K562 (cell line): ENCODE results near the gene BEST3. TPM values are rescaled to one million over a fixed set of nuclear protein-coding genes. Genes with fewer than 3 reads are reported as not detected.

Source experiments
- ATAC-seq: fragments of 200-7000 bp; cut with Tn5 transposase; 3 replicates; pipeline ENCODE4 v1.9.1; 2020; ENCODE audit warnings: moderate library complexity
- BruUV-seq: library from RNA; stranded (reverse); fragments of 400-500 nt; replicated peaks from 2 replicates; lab custom pipeline; 2021; lab: Mats Ljungman, UMichigan
- CTCF ChIA-PET: fragments of 300-600 bp; formaldehyde crosslinking; extraction: SDS; loops from one replicate; lab custom pipeline; 2021; ENCODE audit warnings: low intra/inter-chr PET ratio; lab: Yijun Ruan, JAX
- POLR2A ChIA-PET: fragments of 300-600, 350-650 bp; sonication (Branson Sonifier 250); formaldehyde crosslinking; extraction: SDS; loops from one replicate; lab custom pipeline; 2021; ENCODE audit warnings: antibody characterized with exemption, inconsistent platforms; lab: Yijun Ruan, JAX
- DNase-seq, 4 experiments: peaks; one replicate each; pipeline versions ENCODE4 v3.0.0 to v3.0.0-alpha.2; 2011 to 2018; ENCODE audit warnings: low spot score in 3 of 4, mixed read lengths in 3 of 4; ENCODE audit errors: extremely low read depth in 1 of 4
- FAIRE-seq: peaks from 2 replicates; lab custom pipeline; 2011; peaks lifted over from hg19 to GRCh38; lab: Jason Lieb, UNC
- H2AFZ ChIP-seq: 2 replicates; pipeline ENCODE4 v1.6.0; 2011; ENCODE audit warnings: low read depth, low read length, control low read depth, inconsistent platforms
- H3K27ac ChIP-seq: fragments of 200-600 bp; 3 replicates; pipeline ENCODE4 v1.8.0; 2011; ENCODE audit warnings: low read depth, mild to moderate bottlenecking, control low read depth, inconsistent platforms, low read length, moderate library complexity, mixed read lengths; ENCODE audit errors: extremely low read depth
- H3K27me3 ChIP-seq, 2 experiments: fragments of 300-600 bp in 1 of 2; 2 replicates in 1 of 2; 3 replicates in 1 of 2; pipeline versions ENCODE4 v1.6.0 to v1.8.0; 2011; ENCODE audit warnings: inconsistent platforms in 2 of 2, low read length in 2 of 2, mild to moderate bottlenecking in 1 of 2, mixed read lengths in 1 of 2, moderate library complexity in 1 of 2; ENCODE audit not compliant: control insufficient read depth in 2 of 2, insufficient read depth in 2 of 2
- H3K36me3 ChIP-seq: fragments of 300-600 bp; 3 replicates; pipeline ENCODE4 v1.8.0; 2011; ENCODE audit warnings: mild to moderate bottlenecking, low read length, inconsistent platforms; ENCODE audit not compliant: control insufficient read depth, insufficient read depth
- H3K4me1 ChIP-seq, 2 experiments: fragments of 200-600 bp in 1 of 2; replicated peaks in 1 of 2; 2 replicates in 1 of 2; 3 replicates in 1 of 2; pipeline versions ENCODE4 v1.5.1 to v1.8.0; 2011; ENCODE audit warnings: inconsistent platforms in 2 of 2, low read length in 2 of 2, mild to moderate bottlenecking in 1 of 2, mixed read lengths in 1 of 2, moderate library complexity in 1 of 2; ENCODE audit not compliant: control insufficient read depth in 2 of 2, insufficient read depth in 2 of 2
- H3K4me2 ChIP-seq: 2 replicates; pipeline ENCODE4 v1.6.1; 2011; ENCODE audit warnings: low read length, control low read depth, inconsistent platforms, mixed read lengths; ENCODE audit not compliant: insufficient read depth
- H3K4me3 ChIP-seq: fragments of 200-600 bp; sonication (generic), shearing (Covaris generic); 2 replicates; pipeline ENCODE4 v1.5.1; 2016; ENCODE audit warnings: control low read depth, inconsistent platforms
- H3K79me2 ChIP-seq: fragments of 200-600 bp; 3 replicates; pipeline ENCODE4 v1.8.0; 2011; ENCODE audit warnings: low read length, inconsistent platforms; ENCODE audit not compliant: control insufficient read depth, insufficient read depth
- H3K9ac ChIP-seq, 2 experiments: 2 replicates each; pipeline versions ENCODE4 v1.6.0 to v1.6.1; 2011; ENCODE audit warnings: low read depth in 2 of 2, low read length in 2 of 2, control low read depth in 1 of 2, inconsistent platforms in 1 of 2, mild to moderate bottlenecking in 1 of 2, mixed read lengths in 1 of 2; ENCODE audit not compliant: insufficient read depth in 1 of 2
- H3K9me1 ChIP-seq: one replicate; pipeline ENCODE4 v1.6.0; 2011; ENCODE audit warnings: inconsistent platforms, mild to moderate bottlenecking, low read length, moderate library complexity; ENCODE audit not compliant: control insufficient read depth, insufficient read depth
- H3K9me3 ChIP-seq: replicated peaks from 2 replicates; pipeline ENCODE4 v1.5.1; 2011; ENCODE audit warnings: low read depth, low read length, inconsistent platforms; ENCODE audit not compliant: control insufficient read depth, insufficient read depth
- H4K20me1 ChIP-seq: replicated peaks from 2 replicates; pipeline ENCODE4 v1.6.1; 2011; ENCODE audit warnings: low read length, inconsistent platforms, mixed read lengths; ENCODE audit not compliant: control insufficient read depth, insufficient read depth
- BRD9 ChIP-seq: fragments of 450-650 bp; IDR thresholded peaks from 2 replicates; pipeline ENCODE4 v1.6.1; 2018; ENCODE audit warnings: low read depth; ENCODE audit not compliant: partially characterized antibody
- MBD2 ChIP-seq: sonication (generic); IDR thresholded peaks from 2 replicates; pipeline ENCODE4 v1.6.1; 2016; ENCODE audit warnings: low read depth, borderline replicate concordance
- NR2C1 ChIP-seq, 2 experiments: fragments of 450-650 bp; IDR thresholded peaks; 2 replicates each; pipeline ENCODE4 v1.6.1; 2017; ENCODE audit warnings: mild to moderate bottlenecking in 2 of 2, antibody characterized with exemption in 1 of 2, inconsistent platforms in 1 of 2, missing compliant biosample characterization in 1 of 2, missing genetic modification characterization in 1 of 2
- PREB ChIP-seq: sonication (generic); formaldehyde crosslinking; IDR thresholded peaks from 2 replicates; pipeline ENCODE4 v1.8.1; 2023; ENCODE audit warnings: mild to moderate bottlenecking, missing genetic modification reagents
- RFX1 ChIP-seq: fragments of 450-650 bp; IDR thresholded peaks from 2 replicates; pipeline ENCODE4 v1.6.1; 2016; ENCODE audit warnings: mild to moderate bottlenecking, moderate library complexity
- RFX5 ChIP-seq: IDR thresholded peaks from 2 replicates; pipeline ENCODE4 v1.6.1; 2011; ENCODE audit warnings: low read depth, mild to moderate bottlenecking, improper control_type of control experiment, low read length
- THAP7 ChIP-seq: fragments of 250-450 bp; sonication (Bioruptor Pico); IDR thresholded peaks from 2 replicates; pipeline ENCODE4 v1.5.0; 2021
- ZNF57 ChIP-seq: fragments of 450-650 bp; formaldehyde crosslinking; IDR thresholded peaks from 2 replicates; pipeline ENCODE4 v1.4.0; 2020; ENCODE audit warnings: mild to moderate bottlenecking, moderate library complexity
- ZNF740 ChIP-seq, 3 experiments: fragments of 200-800 bp in 1 of 3; sonication (Bioruptor generic) in 1 of 3; sonication (generic) in 1 of 3; formaldehyde crosslinking in 1 of 3; IDR thresholded peaks; 2 replicates each; pipeline versions ENCODE4 v1.6.1 to v1.8.0; 2016 to 2022; ENCODE audit warnings: mild to moderate bottlenecking in 2 of 3, missing compliant biosample characterization in 2 of 3, missing genetic modification characterization in 2 of 3, missing genetic modification reagents in 1 of 3
- WGBS: fragments of 100-300 bp; shearing (Covaris generic); methylation state at CpG from one replicate; pipeline ENCODE4 v1.1.6; 2016; ENCODE audit warnings: low coverage, mixed read lengths; ENCODE audit not compliant: insufficient coverage; ENCODE audit errors: missing lambda C conversion rate; 5-methylcytosine and 5-hydroxymethylcytosine counted together
- in situ Hi-C: fragments of 300-500 bp; cut with MboI; formaldehyde crosslinking; loops from 4 replicates; pipeline ENCODE4 v1.15.0; 2018; ENCODE audit warnings: inconsistent platforms, mixed read lengths
- intact Hi-C: fragments of 100-400 bp; cut with micrococcal nuclease; formaldehyde crosslinking; loops from 2 replicates; pipeline ENCODE4 v1.14.2; 2022
- polyA plus RNA-seq, 8 experiments: library from polyadenylated mRNA; depleted of rRNA in 4 of 8; stranded (reverse) in 5 of 8; unstranded in 3 of 8; fragments of >200 nt; fragmentation: Nextera tagmentation in 2 of 8; fragmentation: Illumina TruSeq in 1 of 8; extraction: Ambion mirVana in 2 of 8; extraction: Trizol in 1 of 8; gene quantifications; 2 replicates each; pipeline versions ENCODE4 v1.2.1 to v1.2.3, GENCODE V29; 2011 to 2014; ENCODE audit warnings: inconsistent platforms in 1 of 8, missing spikeins in 1 of 8
- total RNA-seq, 7 experiments: library from RNA; depleted of rRNA in 6 of 7; stranded (reverse); fragments of >200 nt in 6 of 7; fragmentation: Illumina TruSeq in 2 of 7; extraction: Trizol in 2 of 7; gene quantifications; 2 replicates each; pipeline versions ENCODE4 v1.2.1 to v1.2.3, GENCODE V29; 2011 to 2021; ENCODE audit warnings: low replicate concordance in 1 of 7

The BEST3 gene
- total and polyA plus RNA-seq, 9 of the 15 experiments (the other 6 are each of a cell fraction or from before 2014, with no cell fraction given): 0.15 TPM; not detected in 8

- intact Hi-C loops (no loop called here), in situ Hi-C loops (no loop called here)
- TF ChIP-seq RFX1: no peak
- no peak for TF ChIP-seq BRD9
- no peak for TF ChIP-seq MBD2
- TF ChIP-seq RFX5: no peak
- TF ChIP-seq NR2C1 (IDR thresholded peaks at IDR 0.05): no peak
- no peak for TF ChIP-seq NR2C1 (tag; IDR thresholded peaks at IDR 0.05)
- TF ChIP-seq THAP7 (CRISPR knock-in tag): no peak
- no peak for TF ChIP-seq ZNF740 (CRISPR knock-in tag; IDR thresholded peaks at IDR 0.05)
- TF ChIP-seq ZNF740 (tag; IDR thresholded peaks at IDR 0.05): no peak
- no peak for TF ChIP-seq ZNF57 (CRISPR knock-in tag)
- TF ChIP-seq PREB: no peak
- ATAC-seq (no peak), FAIRE-seq (no peak), DNase-seq (no peak)
- Histone ChIP-seq H3K9ac (no peak overlapping the region), H3K9me1 (no peaks in the 10 kb centered on the region), H2AFZ (no peak overlapping the region), H3K4me3 (no peak overlapping the region), H3K79me2 (no peaks in the 10 kb centered on the region), H4K20me1 (no peaks in the 10 kb centered on the region), H3K27me3 (no peaks in the 10 kb centered on the region), H3K9me3 (no peaks in the 10 kb centered on the region), H3K4me1 (no peaks in the 10 kb centered on the region; a peak in 1 of 5 replicates), H3K36me3 (no peaks in the 10 kb centered on the region), H3K4me2 (no peak overlapping the region), H3K27ac (no peak overlapping the region)
- ChIA-PET POLR2A (interaction anchor here (1.0 to 1.5 kb wide), 2 partner anchors 9 to 22 kb away, joined by 3 read pairs; no protein-coding TSS in a partner anchor), CTCF (no interaction called here)
- WGBS: 35% methylated on average over 2 of the region's 2 CpGs
- no TSS peak for BruUV-seq
These were observed 54.1 kb downstream of the BEST3 start for GRCh38 chr12:69645031-69645430.
